Keratinocyte (primary cell): ENCODE data around the gene TMEM54.

Experiments
- CTCF ChIP-seq, 3 experiments: IDR thresholded peaks in 1 of 3; conservative IDR thresholded peaks in 1 of 3; optimal IDR thresholded peaks in 1 of 3; 2 replicates in 2 of 3; 3 replicates in 1 of 3; pipeline versions ENCODE3 to v1.5.1; 2011; ENCODE audit warnings: low read length in 3 of 3, mild to moderate bottlenecking in 3 of 3, moderate library complexity in 2 of 3, control low read depth in 1 of 3, inconsistent platforms in 1 of 3; ENCODE audit not compliant: insufficient read depth in 2 of 3; ENCODE audit errors: extremely low read depth in 1 of 3
- EZH2 ChIP-seq: IDR thresholded peaks from one replicate; pipeline ENCODE4 v1.6.1; 2012; ENCODE audit warnings: inconsistent platforms, mild to moderate bottlenecking, low read length, moderate library complexity

GRCh38 chr1:32891630-32892029 is 9.6 kb downstream of the TMEM54 start:
- TF ChIP-seq EZH2 (no peak), CTCF (optimal IDR thresholded peaks at IDR 0.05 in 1 of 3, IDR thresholded peaks at IDR 0.05 in 1 of 3, conservative IDR thresholded peaks at IDR 0.05 in 1 of 3; ENCODE audit: extremely low read depth in 1 of 3, insufficient read depth in 2 of 3, low read length in 3 of 3) (no peak)
